ENCODE measurements around the gene CDCP2. TPM values are rescaled to one million over a fixed set of nuclear protein-coding genes. Genes with fewer than 3 reads are reported as not detected.

CDCP2 gene
- total RNA-seq, 1 experiment from 2014 or later, result not detected

DNA sequence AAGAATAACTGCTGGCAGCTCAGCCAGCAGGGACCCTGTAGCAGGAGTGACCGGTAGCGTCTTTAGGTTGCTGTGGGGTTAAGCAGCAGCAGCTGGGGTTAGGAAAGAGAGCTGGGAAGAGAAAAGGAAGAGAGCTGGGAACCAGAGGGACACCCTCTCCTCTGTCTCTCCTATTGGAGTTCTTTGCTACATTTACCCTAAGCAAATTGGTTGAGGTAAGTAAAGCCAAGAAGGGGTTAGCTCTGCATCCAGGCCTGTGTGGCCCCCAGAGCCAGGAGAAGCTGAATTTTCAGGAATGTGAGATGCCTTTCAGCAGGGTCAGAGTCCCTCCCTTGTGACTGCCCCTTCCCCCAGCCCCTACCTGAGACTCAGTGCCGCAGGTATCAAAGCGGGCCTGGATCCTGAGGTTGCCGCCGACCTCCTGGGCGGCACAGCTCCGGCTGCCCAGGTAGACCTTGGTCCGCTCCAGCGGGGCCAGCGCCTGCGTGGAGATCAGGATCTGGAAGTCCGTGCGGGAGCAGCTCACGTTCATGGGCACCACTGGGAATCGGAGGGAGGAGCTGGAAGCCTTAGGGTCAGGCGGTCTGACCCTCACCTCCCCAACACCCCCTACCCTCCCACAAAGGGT lies 16.4 kb downstream of the CDCP2 start:
- ATAC-seq, result no peak
- H3K27me3 ChIP-seq (ENCODE audit: control insufficient read depth, insufficient read depth, low read length), result no peaks in the 10 kb centered on the region

DNA sequence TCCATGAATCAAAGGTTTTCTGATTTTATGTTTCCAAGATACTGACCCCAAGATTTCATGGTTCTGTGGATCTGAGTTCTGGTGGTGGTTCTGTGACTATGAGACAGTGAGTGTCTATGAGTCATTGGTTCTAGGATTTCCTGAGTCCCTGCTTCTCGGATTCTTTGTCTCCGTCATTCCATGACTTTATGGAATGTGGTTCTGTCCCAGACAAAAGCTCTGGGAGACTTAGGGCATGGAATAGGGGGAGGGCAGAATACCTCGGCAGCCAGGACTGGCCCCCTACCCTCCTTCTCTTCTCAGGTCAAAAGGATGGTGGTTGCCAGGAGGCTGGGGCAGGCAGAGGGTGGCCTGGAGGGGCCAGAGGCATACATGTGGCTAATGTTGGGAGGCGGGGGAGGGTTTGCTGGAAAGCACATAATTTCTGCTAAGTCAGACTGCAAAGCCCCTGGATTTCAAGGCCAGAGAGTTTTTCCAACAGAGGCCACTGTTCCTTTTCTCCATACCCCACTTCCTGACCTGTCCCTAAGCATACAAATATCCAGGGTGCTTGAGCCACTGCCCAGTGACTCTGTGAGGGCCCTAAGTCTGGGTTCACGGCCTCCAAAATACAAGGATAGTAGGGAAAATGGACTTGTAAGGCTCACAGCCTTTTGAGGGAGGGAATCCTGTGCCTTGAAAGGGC lies 17.2 kb downstream of the CDCP2 start:
- no peak for TF ChIP-seq SIN3A (IDR thresholded peaks at IDR 0.05; ENCODE audit: borderline replicate concordance, insufficient read depth, low read depth, low read length)
- CTCF ChIA-PET, result no interaction called here
- H3K27me3 ChIP-seq (ENCODE audit: control insufficient read depth, insufficient read depth, low read length), result no peaks in the 10 kb centered on the region
- DNase-seq (ENCODE audit: low read depth, low spot score) (no peak), ATAC-seq (no peak)
- in situ Hi-C loops (cut with HindIII; ENCODE audit: low pct_unique_long_range_greater_than_20kb, low sequenced_read_pairs), result no loop called here
- no peaks in the 10 kb centered on the region for H3K4me1 ChIP-seq (ENCODE audit: control insufficient read depth, insufficient read depth, low read length)
- POLR2A ChIA-PET, result no interaction called here
- BruUV-seq (replicated peaks), result no TSS peak
- no peaks in the 10 kb centered on the region for H3K9me3 ChIP-seq (ENCODE audit: control insufficient read depth, insufficient read depth, low read depth, low read length)
- no peak overlapping the region for H3K4me3 ChIP-seq (ENCODE audit: low read depth in 2 of 2, low read length in 2 of 2)
- H3K36me3 ChIP-seq (ENCODE audit: control insufficient read depth, insufficient read depth, low read length), result no peaks in the 10 kb centered on the region
- intact Hi-C loops (cut with micrococcal nuclease; ENCODE audit: unreplicated experiment), result no loop called here
- no peak overlapping the region for H3K27ac ChIP-seq (ENCODE audit: low read length)

More for the DNA sequence above, 16.4 kb downstream of the CDCP2 start:
- H3K9me3 ChIP-seq (ENCODE audit: control insufficient read depth, insufficient read depth, low read depth, low read length), result no peaks in the 10 kb centered on the region
- intact Hi-C loops (cut with micrococcal nuclease; ENCODE audit: unreplicated experiment) (no loop called here), in situ Hi-C loops (cut with HindIII; ENCODE audit: low pct_unique_long_range_greater_than_20kb, low sequenced_read_pairs) (no loop called here)
- H3K4me3 ChIP-seq (ENCODE audit: low read depth in 2 of 2, low read length in 2 of 2), result no peak overlapping the region
- CTCF ChIA-PET, result interaction anchor here (0.7 kb wide), 1 partner anchor 15 kb away, joined by 3 read pairs; no protein-coding TSS in a partner anchor
- POLR2A ChIA-PET, result no interaction called here
- no peak for DNase-seq (ENCODE audit: low read depth, low spot score)
- no TSS peak for BruUV-seq (replicated peaks)
- H3K36me3 ChIP-seq (ENCODE audit: control insufficient read depth, insufficient read depth, low read length), result no peaks in the 10 kb centered on the region
- TF ChIP-seq POLR2AphosphoS5 (IDR thresholded peaks at IDR 0.05; ENCODE audit: low read depth, low read length) (no peak), TCF7L2 (IDR thresholded peaks at IDR 0.05; ENCODE audit: low read depth, low read length) (no peak), SIN3A (IDR thresholded peaks at IDR 0.05; ENCODE audit: borderline replicate concordance, insufficient read depth, low read depth, low read length) (no peak)
- TF ChIP-seq, protein P1, sequence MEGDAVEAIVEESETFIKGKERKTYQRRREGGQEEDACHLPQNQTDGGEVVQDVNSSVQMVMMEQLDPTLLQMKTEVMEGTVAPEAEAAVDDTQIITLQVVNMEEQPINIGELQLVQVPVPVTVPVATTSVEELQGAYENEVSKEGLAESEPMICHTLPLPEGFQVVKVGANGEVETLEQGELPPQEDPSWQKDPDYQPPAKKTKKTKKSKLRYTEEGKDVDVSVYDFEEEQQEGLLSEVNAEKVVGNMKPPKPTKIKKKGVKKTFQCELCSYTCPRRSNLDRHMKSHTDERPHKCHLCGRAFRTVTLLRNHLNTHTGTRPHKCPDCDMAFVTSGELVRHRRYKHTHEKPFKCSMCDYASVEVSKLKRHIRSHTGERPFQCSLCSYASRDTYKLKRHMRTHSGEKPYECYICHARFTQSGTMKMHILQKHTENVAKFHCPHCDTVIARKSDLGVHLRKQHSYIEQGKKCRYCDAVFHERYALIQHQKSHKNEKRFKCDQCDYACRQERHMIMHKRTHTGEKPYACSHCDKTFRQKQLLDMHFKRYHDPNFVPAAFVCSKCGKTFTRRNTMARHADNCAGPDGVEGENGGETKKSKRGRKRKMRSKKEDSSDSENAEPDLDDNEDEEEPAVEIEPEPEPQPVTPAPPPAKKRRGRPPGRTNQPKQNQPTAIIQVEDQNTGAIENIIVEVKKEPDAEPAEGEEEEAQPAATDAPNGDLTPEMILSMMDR (IDR thresholded peaks at IDR 0.05), result no peak
- TF ChIP-seq, protein P2, sequence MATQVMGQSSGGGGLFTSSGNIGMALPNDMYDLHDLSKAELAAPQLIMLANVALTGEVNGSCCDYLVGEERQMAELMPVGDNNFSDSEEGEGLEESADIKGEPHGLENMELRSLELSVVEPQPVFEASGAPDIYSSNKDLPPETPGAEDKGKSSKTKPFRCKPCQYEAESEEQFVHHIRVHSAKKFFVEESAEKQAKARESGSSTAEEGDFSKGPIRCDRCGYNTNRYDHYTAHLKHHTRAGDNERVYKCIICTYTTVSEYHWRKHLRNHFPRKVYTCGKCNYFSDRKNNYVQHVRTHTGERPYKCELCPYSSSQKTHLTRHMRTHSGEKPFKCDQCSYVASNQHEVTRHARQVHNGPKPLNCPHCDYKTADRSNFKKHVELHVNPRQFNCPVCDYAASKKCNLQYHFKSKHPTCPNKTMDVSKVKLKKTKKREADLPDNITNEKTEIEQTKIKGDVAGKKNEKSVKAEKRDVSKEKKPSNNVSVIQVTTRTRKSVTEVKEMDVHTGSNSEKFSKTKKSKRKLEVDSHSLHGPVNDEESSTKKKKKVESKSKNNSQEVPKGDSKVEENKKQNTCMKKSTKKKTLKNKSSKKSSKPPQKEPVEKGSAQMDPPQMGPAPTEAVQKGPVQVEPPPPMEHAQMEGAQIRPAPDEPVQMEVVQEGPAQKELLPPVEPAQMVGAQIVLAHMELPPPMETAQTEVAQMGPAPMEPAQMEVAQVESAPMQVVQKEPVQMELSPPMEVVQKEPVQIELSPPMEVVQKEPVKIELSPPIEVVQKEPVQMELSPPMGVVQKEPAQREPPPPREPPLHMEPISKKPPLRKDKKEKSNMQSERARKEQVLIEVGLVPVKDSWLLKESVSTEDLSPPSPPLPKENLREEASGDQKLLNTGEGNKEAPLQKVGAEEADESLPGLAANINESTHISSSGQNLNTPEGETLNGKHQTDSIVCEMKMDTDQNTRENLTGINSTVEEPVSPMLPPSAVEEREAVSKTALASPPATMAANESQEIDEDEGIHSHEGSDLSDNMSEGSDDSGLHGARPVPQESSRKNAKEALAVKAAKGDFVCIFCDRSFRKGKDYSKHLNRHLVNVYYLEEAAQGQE (IDR thresholded peaks at IDR 0.05; ENCODE audit: insufficient read depth in 1 of 2, low read depth in 2 of 2, low read length in 1 of 2), result no peak
- no peaks in the 10 kb centered on the region for H3K4me1 ChIP-seq (ENCODE audit: control insufficient read depth, insufficient read depth, low read length)
- no peak overlapping the region for H3K27ac ChIP-seq (ENCODE audit: low read length)

DNA sequence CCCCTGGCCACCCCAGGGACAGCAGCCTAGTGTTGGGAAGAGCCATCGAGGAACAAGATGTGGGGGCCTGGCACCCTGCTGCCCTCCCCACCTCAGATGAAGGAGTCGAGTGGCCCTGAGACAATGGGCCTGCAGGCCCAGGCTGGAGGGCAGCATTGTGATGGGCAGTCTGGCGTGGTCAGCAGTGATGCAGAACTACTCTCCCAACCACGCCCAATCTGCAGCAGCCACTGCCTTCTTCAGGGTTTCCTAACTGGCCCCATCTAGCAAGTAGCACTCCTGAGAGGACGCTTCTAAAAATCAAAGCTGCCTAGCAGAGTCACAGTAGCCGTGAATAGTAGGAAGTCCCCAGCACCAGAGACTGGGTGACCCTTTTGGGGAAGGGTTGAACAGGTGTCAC lies 18.5 kb downstream of the CDCP2 start:
- ATAC-seq (no peak), DNase-seq (ENCODE audit: low read depth, low spot score) (no peak)
- ChIA-PET POLR2A (no interaction called here), CTCF (no interaction called here)
- H3K9me3 ChIP-seq (ENCODE audit: control insufficient read depth, insufficient read depth, low read depth, low read length), result no peaks in the 10 kb centered on the region
- no TSS peak for BruUV-seq (replicated peaks)
- intact Hi-C loops (cut with micrococcal nuclease; ENCODE audit: unreplicated experiment) (no loop called here), in situ Hi-C loops (cut with HindIII; ENCODE audit: low pct_unique_long_range_greater_than_20kb, low sequenced_read_pairs) (no loop called here)
- H3K4me3 ChIP-seq (ENCODE audit: low read depth in 2 of 2, low read length in 2 of 2), result no peak overlapping the region
- no peaks in the 10 kb centered on the region for H3K36me3 ChIP-seq (ENCODE audit: control insufficient read depth, insufficient read depth, low read length)
- TF ChIP-seq, protein P2 (IDR thresholded peaks at IDR 0.05; ENCODE audit: insufficient read depth in 1 of 2, low read depth in 2 of 2, low read length in 1 of 2), result no peak
- no peak for TF ChIP-seq TCF7L2 (IDR thresholded peaks at IDR 0.05; ENCODE audit: low read depth, low read length)
- TF ChIP-seq POLR2AphosphoS5 (IDR thresholded peaks at IDR 0.05; ENCODE audit: low read depth, low read length), result no peak
- TF ChIP-seq, protein P1 (IDR thresholded peaks at IDR 0.05), result no peak
- no peak for TF ChIP-seq SIN3A (IDR thresholded peaks at IDR 0.05; ENCODE audit: borderline replicate concordance, insufficient read depth, low read depth, low read length)
- H3K4me1 ChIP-seq (ENCODE audit: control insufficient read depth, insufficient read depth, low read length), result no peaks in the 10 kb centered on the region
- no peaks in the 10 kb centered on the region for H3K27me3 ChIP-seq (ENCODE audit: control insufficient read depth, insufficient read depth, low read length)
- H3K27ac ChIP-seq (ENCODE audit: low read length), result no peak overlapping the region
